Peyer's patch (tissue), 4 donors: ENCODE data around the gene PDE1C.

Experiments used
- CTCF ChIP-seq, 6 experiments: fragments of 450-650 bp in 4 of 6; fragments of 200-600 bp in 2 of 6; sonication (generic) in 1 of 6; IDR thresholded peaks; one replicate each; pipeline ENCODE4 v1.5.1; 2017 to 2019; ENCODE audit warnings: antibody characterized with exemption in 6 of 6, mild to moderate bottlenecking in 3 of 6, moderate library complexity in 1 of 6
- POLR2A ChIP-seq, 2 donors: fragments of 450-650 bp; IDR thresholded peaks; one replicate each; pipeline ENCODE4 v1.5.1; 2017; ENCODE audit warnings: antibody characterized with exemption in 2 of 2, mild to moderate bottlenecking in 2 of 2, moderate library complexity in 2 of 2

GRCh38 chr7:31805209-31805818, 264.9 kb downstream of the PDE1C start:
- TF ChIP-seq POLR2A (IDR thresholded peaks at IDR 0.05): no peak
- TF ChIP-seq CTCF (IDR thresholded peaks at IDR 0.05): no peak
